ENCODE data around the gene FLOT1.

Gene FLOT1

GRCh38 chr6:30752157-30752927, 9.9 kb upstream of the FLOT1 start:
- no peak for TF ChIP-seq NFRKB (IDR thresholded peaks at IDR 0.05)
- no peak for TF ChIP-seq LEF1 (IDR thresholded peaks at IDR 0.05; ENCODE audit: borderline replicate concordance)
- no peak for TF ChIP-seq FOXM1 (IDR thresholded peaks at IDR 0.05; ENCODE audit: borderline replicate concordance)
- no peak for TF ChIP-seq L3MBTL2 (conservative IDR thresholded peaks at IDR 0.05)
- no peak for TF ChIP-seq ARNT (IDR thresholded peaks at IDR 0.05)
- TF ChIP-seq HDGF (IDR thresholded peaks at IDR 0.05; ENCODE audit: borderline replicate concordance) = no peak
- TF ChIP-seq CTBP1 (IDR thresholded peaks at IDR 0.05; ENCODE audit: borderline replicate concordance) = no peak
- TF ChIP-seq, protein P1, sequence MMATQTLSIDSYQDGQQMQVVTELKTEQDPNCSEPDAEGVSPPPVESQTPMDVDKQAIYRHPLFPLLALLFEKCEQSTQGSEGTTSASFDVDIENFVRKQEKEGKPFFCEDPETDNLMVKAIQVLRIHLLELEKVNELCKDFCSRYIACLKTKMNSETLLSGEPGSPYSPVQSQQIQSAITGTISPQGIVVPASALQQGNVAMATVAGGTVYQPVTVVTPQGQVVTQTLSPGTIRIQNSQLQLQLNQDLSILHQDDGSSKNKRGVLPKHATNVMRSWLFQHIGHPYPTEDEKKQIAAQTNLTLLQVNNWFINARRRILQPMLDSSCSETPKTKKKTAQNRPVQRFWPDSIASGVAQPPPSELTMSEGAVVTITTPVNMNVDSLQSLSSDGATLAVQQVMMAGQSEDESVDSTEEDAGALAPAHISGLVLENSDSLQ (IDR thresholded peaks at IDR 0.05) = no peak
- CTCF ChIA-PET = interaction anchor here (0.6 kb wide), 1 partner anchor 17 kb away, joined by 3 read pairs; no protein-coding TSS in a partner anchor
- POLR2A ChIA-PET = interaction anchor here (1.8 kb wide), 1 partner anchor 9 kb away, joined by 8 read pairs; the partner anchor contains the start of gene IER3
- no peak for DNase-seq (ENCODE audit: extremely low spot score)

- CTCF ChIA-PET = no interaction called here
- TF ChIP-seq HDGF (IDR thresholded peaks at IDR 0.05; ENCODE audit: borderline replicate concordance) (no peak), TARDBP (IDR thresholded peaks at IDR 0.05) (no peak), FOXK2 (IDR thresholded peaks at IDR 0.05) (no peak), LEF1 (IDR thresholded peaks at IDR 0.05; ENCODE audit: borderline replicate concordance) (no peak), SP1 (IDR thresholded peaks at IDR 0.05) (no peak), FOXA1 (IDR thresholded peaks at IDR 0.05) (no peak), CTBP1 (IDR thresholded peaks at IDR 0.05; ENCODE audit: borderline replicate concordance) (no peak), L3MBTL2 (conservative IDR thresholded peaks at IDR 0.05) (no peak), ARNT (IDR thresholded peaks at IDR 0.05) (no peak), BHLHE40 (IDR thresholded peaks at IDR 0.05; ENCODE audit: borderline replicate concordance) (no peak)
- DNase-seq (ENCODE audit: extremely low spot score) = no peak
- POLR2A ChIA-PET = no interaction called here
Observed at GRCh38 chr6:30750379-30750668, 7.8 kb upstream of the FLOT1 start.

DNA sequence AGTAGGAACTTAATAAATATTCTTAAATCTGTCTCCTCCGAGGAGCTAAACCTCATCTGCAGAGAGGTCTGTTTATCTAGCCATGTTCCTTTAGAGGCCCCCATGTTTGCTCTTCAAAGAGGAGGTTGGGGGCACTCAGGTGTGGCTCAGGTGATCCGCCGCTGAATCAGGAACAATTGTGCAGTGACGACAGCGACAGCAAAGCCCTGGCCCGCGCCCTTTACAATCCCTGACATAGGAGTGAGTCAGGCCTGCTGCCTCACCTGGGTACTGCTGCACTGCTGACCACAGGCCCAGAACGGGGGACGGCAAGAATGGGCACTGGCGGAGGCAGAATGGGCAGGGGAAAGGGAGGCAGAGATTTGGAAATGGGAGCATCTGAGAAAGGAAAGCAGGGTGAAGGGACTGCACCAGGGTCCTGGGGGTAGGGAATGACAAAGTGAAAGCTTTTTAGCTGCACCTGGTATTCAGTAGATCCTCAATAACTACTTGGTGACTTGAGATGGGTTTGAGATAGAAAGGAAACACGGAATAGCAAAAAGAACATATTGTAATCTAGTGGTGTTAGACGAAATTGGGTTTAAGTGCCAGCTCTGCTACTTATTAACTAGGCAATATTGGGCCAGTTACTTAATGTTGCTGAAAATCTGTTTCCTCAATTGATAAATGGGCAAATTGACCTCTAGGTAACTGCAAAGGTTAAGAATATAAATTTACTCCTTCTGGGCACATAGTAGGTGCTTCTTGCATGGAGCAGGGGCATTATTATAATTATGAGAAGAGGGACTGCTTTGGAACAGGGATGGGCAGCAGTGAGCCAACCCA, 7.3 kb upstream of the FLOT1 start:
- TF ChIP-seq, protein P1 (IDR thresholded peaks at IDR 0.05) = no peak
- TF ChIP-seq FOXK2 (IDR thresholded peaks at IDR 0.05) (no peak), HDGF (IDR thresholded peaks at IDR 0.05; ENCODE audit: borderline replicate concordance) (no peak), SUZ12 (IDR thresholded peaks at IDR 0.05) (no peak), ELF4 (IDR thresholded peaks at IDR 0.05) (no peak), BHLHE40 (IDR thresholded peaks at IDR 0.05; ENCODE audit: borderline replicate concordance) (no peak), TARDBP (IDR thresholded peaks at IDR 0.05) (no peak), LEF1 (IDR thresholded peaks at IDR 0.05; ENCODE audit: borderline replicate concordance) (no peak), CTBP1 (IDR thresholded peaks at IDR 0.05; ENCODE audit: borderline replicate concordance) (no peak), ZNF384 (IDR thresholded peaks at IDR 0.05) (no peak), NFRKB (IDR thresholded peaks at IDR 0.05) (no peak)
- ChIA-PET CTCF (no interaction called here), POLR2A (interaction anchor here (0.6 kb wide), 1 partner anchor 33 kb away, joined by 3 read pairs; the partner anchor contains the start of gene MDC1)
- no peak for DNase-seq (ENCODE audit: extremely low spot score)

GRCh38 chr6:30748851-30749540, 6.5 kb upstream of the FLOT1 start:
- no peak for TF ChIP-seq ELF4 (IDR thresholded peaks at IDR 0.05)
- TF ChIP-seq, protein P1 (IDR thresholded peaks at IDR 0.05) = no peak
- TF ChIP-seq FOXM1 (IDR thresholded peaks at IDR 0.05; ENCODE audit: borderline replicate concordance) = no peak
- TF ChIP-seq ZNF384 (IDR thresholded peaks at IDR 0.05) = no peak
- no peak for TF ChIP-seq FOXA1 (IDR thresholded peaks at IDR 0.05)
- no peak for TF ChIP-seq L3MBTL2 (conservative IDR thresholded peaks at IDR 0.05)
- TF ChIP-seq HDGF (IDR thresholded peaks at IDR 0.05; ENCODE audit: borderline replicate concordance) = no peak
- no peak for TF ChIP-seq ARNT (IDR thresholded peaks at IDR 0.05)
- no peak for TF ChIP-seq FOXK2 (IDR thresholded peaks at IDR 0.05)
- TF ChIP-seq TARDBP (IDR thresholded peaks at IDR 0.05) = no peak
- no peak for TF ChIP-seq LEF1 (IDR thresholded peaks at IDR 0.05; ENCODE audit: borderline replicate concordance)
- TF ChIP-seq SP1 (IDR thresholded peaks at IDR 0.05) = no peak
- TF ChIP-seq CTBP1 (IDR thresholded peaks at IDR 0.05; ENCODE audit: borderline replicate concordance) = no peak
- no peak for TF ChIP-seq BHLHE40 (IDR thresholded peaks at IDR 0.05; ENCODE audit: borderline replicate concordance)
- TF ChIP-seq NFRKB (IDR thresholded peaks at IDR 0.05) = no peak
- ChIA-PET POLR2A (interaction anchor here (0.6 kb wide), 1 partner anchor 32 kb away, joined by 3 read pairs; the partner anchor contains the start of gene MDC1), CTCF (no interaction called here)
- DNase-seq (ENCODE audit: extremely low spot score) = no peak

All from HEK293T (cell line).